Kidney (tissue), 14 donors: ENCODE data around the gene GRPR. TPM values are rescaled to one million over a fixed set of nuclear protein-coding genes. Genes with fewer than 3 reads are reported as not detected.
A peak's percentile ranks its signal among the peaks of the same experiment; 100 is the strongest.

Source experiments
- DNase-seq, 5 donors: peaks; one replicate each; pipeline ENCODE4 v3.0.0-alpha.2; 2013 to 2020
- FAIRE-seq: peaks from 2 replicates; lab custom pipeline; 2012; peaks lifted over from hg19 to GRCh38; lab: Jason Lieb, UNC
- H3K27ac ChIP-seq, 2 donors: one replicate each; pipeline ENCODE4 v1.7.0; 2013; ENCODE audit warnings: low read depth in 2 of 2, low read length in 2 of 2, inconsistent platforms in 1 of 2
- H3K27me3 ChIP-seq: one replicate; pipeline ENCODE4 v1.7.1; 2013; ENCODE audit warnings: low read length, inconsistent platforms; ENCODE audit not compliant: control insufficient read depth, insufficient read depth
- H3K36me3 ChIP-seq, 3 donors: one replicate each; pipeline versions ENCODE4 v1.7.0 to v1.7.1; 2013; ENCODE audit warnings: low read length in 3 of 3, control low read depth in 1 of 3, inconsistent platforms in 1 of 3; ENCODE audit not compliant: insufficient read depth in 3 of 3, control insufficient read depth in 2 of 3
- H3K4me1 ChIP-seq, 3 donors: one replicate each; pipeline versions ENCODE4 v1.7.0 to v1.7.1; 2013; ENCODE audit warnings: low read length in 3 of 3, inconsistent platforms in 1 of 3, low read depth in 1 of 3; ENCODE audit not compliant: control insufficient read depth in 2 of 3, insufficient read depth in 2 of 3
- H3K4me3 ChIP-seq, 3 donors: one replicate each; pipeline versions ENCODE4 v1.7.0 to v1.8.1; 2013; ENCODE audit warnings: low read length in 3 of 3, control low read depth in 1 of 3, inconsistent platforms in 1 of 3
- H3K9ac ChIP-seq, 3 donors: one replicate each; pipeline versions ENCODE4 v1.7.0 to v1.7.1; 2013; ENCODE audit warnings: low read length in 3 of 3, control low read depth in 1 of 3, inconsistent platforms in 1 of 3
- H3K9me3 ChIP-seq, 3 donors: one replicate each; pipeline versions ENCODE4 v1.7.0 to v1.7.1; 2013; ENCODE audit warnings: low read length in 3 of 3, control low read depth in 1 of 3, inconsistent platforms in 1 of 3; ENCODE audit not compliant: control insufficient read depth in 2 of 3, insufficient read depth in 1 of 3
- intact Hi-C: fragments of 100-400 bp; cut with DNase I; formaldehyde crosslinking; loops from one replicate; pipeline ENCODE4 v1.11.1; 2022
- polyA plus RNA-seq: library from polyadenylated mRNA; stranded (reverse); fragments of 350-450 nt; fragmentation: Illumina TruSeq; extraction: RNeasy Lipid Tissue Mini Kit (QIAGEN cat#74804); gene quantifications from one replicate; pipeline ENCODE4 v1.2.3, GENCODE V29; 2014; ENCODE audit warnings: low read depth, low replicate concordance; ENCODE audit not compliant: insufficient read depth
- total RNA-seq: library from RNA; stranded (reverse); fragmentation: NEBNext Ultra II Directional; extraction: Animal tissue kit (Norgen Biotek cat#: 25700); gene quantifications from one replicate; pipeline ENCODE4 v1.2.1, GENCODE V29; 2021
- TF ChIP-seq, protein P1 (sequence below): IDR thresholded peaks from 3 replicates; pipeline ENCODE4 v1.5.1; 2012; ENCODE audit warnings: mild to moderate bottlenecking, moderate library complexity, borderline replicate concordance; ENCODE audit not compliant: insufficient read depth; ENCODE audit errors: extremely low read depth
- donor health status: control.
- donor health status: control.
- donor health status: control.
- donor health status: control.
- donor health status: control.
- donor health status: DM: yes; HTN: yes; CAD: no.
- donor health status: Normal renal cell carcinoma (clear cell type).

GRPR gene
- total and polyA plus RNA-seq, 2 donors from 2014 or later, result 0.25 TPM; not detected in 1

DNA sequence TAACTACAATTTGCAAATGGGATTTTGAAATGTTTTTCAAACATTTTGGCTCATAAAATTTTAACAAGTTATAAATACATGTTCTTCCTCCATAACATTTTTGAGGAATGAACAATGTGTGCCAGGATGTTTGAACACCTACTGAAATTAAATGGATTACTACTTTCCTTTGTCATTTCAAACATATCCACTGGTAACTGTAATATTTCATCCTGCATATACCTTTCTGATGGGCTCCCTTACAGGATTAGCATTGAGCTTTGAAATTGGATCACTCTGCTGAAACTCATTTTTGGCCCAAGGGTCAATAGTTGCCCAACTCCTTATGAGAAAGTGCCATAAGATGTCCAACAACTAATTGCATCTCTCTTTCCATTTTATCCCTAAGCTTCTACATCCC is 17.6 kb downstream of the GRPR start:
- H3K9ac ChIP-seq, result no peak overlapping the region
- DNase-seq, result no peak
- intact Hi-C loops, result no loop called here
- H3K9me3 ChIP-seq, result no peaks in the 10 kb centered on the region
- H3K27ac ChIP-seq, result no peak overlapping the region
- no peaks in the 10 kb centered on the region for H3K36me3 ChIP-seq
- peaks cover 8% of the 10 kb centered on the region for H3K27me3 ChIP-seq
- H3K4me1 ChIP-seq, result no peaks in the 10 kb centered on the region
- no peak for FAIRE-seq
- H3K4me3 ChIP-seq, result no peak overlapping the region
- TF ChIP-seq, protein P1, sequence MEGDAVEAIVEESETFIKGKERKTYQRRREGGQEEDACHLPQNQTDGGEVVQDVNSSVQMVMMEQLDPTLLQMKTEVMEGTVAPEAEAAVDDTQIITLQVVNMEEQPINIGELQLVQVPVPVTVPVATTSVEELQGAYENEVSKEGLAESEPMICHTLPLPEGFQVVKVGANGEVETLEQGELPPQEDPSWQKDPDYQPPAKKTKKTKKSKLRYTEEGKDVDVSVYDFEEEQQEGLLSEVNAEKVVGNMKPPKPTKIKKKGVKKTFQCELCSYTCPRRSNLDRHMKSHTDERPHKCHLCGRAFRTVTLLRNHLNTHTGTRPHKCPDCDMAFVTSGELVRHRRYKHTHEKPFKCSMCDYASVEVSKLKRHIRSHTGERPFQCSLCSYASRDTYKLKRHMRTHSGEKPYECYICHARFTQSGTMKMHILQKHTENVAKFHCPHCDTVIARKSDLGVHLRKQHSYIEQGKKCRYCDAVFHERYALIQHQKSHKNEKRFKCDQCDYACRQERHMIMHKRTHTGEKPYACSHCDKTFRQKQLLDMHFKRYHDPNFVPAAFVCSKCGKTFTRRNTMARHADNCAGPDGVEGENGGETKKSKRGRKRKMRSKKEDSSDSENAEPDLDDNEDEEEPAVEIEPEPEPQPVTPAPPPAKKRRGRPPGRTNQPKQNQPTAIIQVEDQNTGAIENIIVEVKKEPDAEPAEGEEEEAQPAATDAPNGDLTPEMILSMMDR, result no peak

GRCh38 chrX:16141422-16142245 is 18.3 kb downstream of the GRPR start:
- DNase-seq (no peak), FAIRE-seq (peak; percentile 85)
- intact Hi-C loops, result no loop called here
- Histone ChIP-seq H3K4me3 (no peak overlapping the region), H3K36me3 (no peaks in the 10 kb centered on the region), H3K9me3 (no peaks in the 10 kb centered on the region), H3K4me1 (no peaks in the 10 kb centered on the region), H3K27ac (no peak overlapping the region), H3K9ac (no peak overlapping the region), H3K27me3 (peaks cover 5% of the 10 kb centered on the region)
- TF ChIP-seq, protein P1, result no peak

GRCh38 chrX:16142246-16142558 is 18.8 kb downstream of the GRPR start:
- no peak for FAIRE-seq

More at GRCh38 chrX:16142246-16142558, 18.8 kb downstream of the GRPR start:
- intact Hi-C loops, result no loop called here
- TF ChIP-seq, protein P1, result no peak
- H3K9me3 ChIP-seq, result no peaks in the 10 kb centered on the region
- H3K9ac ChIP-seq, result no peak overlapping the region
- no peak overlapping the region for H3K27ac ChIP-seq
- H3K4me3 ChIP-seq, result no peak overlapping the region
- peaks cover 5% of the 10 kb centered on the region for H3K27me3 ChIP-seq
- H3K4me1 ChIP-seq, result no peaks in the 10 kb centered on the region
- H3K36me3 ChIP-seq, result no peaks in the 10 kb centered on the region
- no peak for DNase-seq
